DMS53 treated with DMSO at 0.1 percent for 48 hours (cell line): ENCODE results near the gene MBD5.

ENCODE experiments used
- DNase-seq: peaks from one replicate; lab custom pipeline; 2025; ENCODE audit not compliant: unreplicated experiment; lab: John Stamatoyannopoulos, UW

Gene MBD5

GRCh38 chr2:148108385-148108784 lies 87.5 kb downstream of the MBD5 start:
- no peak for DNase-seq

- no peak for DNase-seq
Observed at GRCh38 chr2:148110184-148110583, 89.3 kb downstream of the MBD5 start.

- DNase-seq, result no peak
Observed at GRCh38 chr2:148122788-148123187, 101.9 kb downstream of the MBD5 start.

- DNase-seq, result no peak
Observed at GRCh38 chr2:148124271-148124670, 103.4 kb downstream of the MBD5 start.

- DNase-seq, result no peak
Observed at GRCh38 chr2:148130581-148130980, 109.7 kb downstream of the MBD5 start.

GRCh38 chr2:148132412-148132811 lies 111.5 kb downstream of the MBD5 start:
- no peak for DNase-seq

- DNase-seq, result no peak
Observed at GRCh38 chr2:148135705-148136104, 114.8 kb downstream of the MBD5 start.

GRCh38 chr2:148136441-148136840 lies 115.5 kb downstream of the MBD5 start:
- DNase-seq, result no peak

- DNase-seq, result no peak
Observed at GRCh38 chr2:148161909-148162435, 141.1 kb downstream of the MBD5 start.

- DNase-seq, result no peak
Observed at GRCh38 chr2:148162871-148163270, 142.0 kb downstream of the MBD5 start.

GRCh38 chr2:148165975-148166374 lies 145.1 kb downstream of the MBD5 start:
- no peak for DNase-seq

- DNase-seq, result no peak
Observed at GRCh38 chr2:148167241-148167766, 146.4 kb downstream of the MBD5 start.

- DNase-seq, result no peak
Observed at GRCh38 chr2:148167855-148168254, 147.0 kb downstream of the MBD5 start.

GRCh38 chr2:148172131-148172753 lies 151.4 kb downstream of the MBD5 start:
- no peak for DNase-seq

GRCh38 chr2:148173168-148173567 lies 152.3 kb downstream of the MBD5 start:
- DNase-seq, result no peak

GRCh38 chr2:148177559-148177958 lies 156.7 kb downstream of the MBD5 start:
- no peak for DNase-seq

GRCh38 chr2:148179724-148180123 lies 158.8 kb downstream of the MBD5 start:
- no peak for DNase-seq

- no peak for DNase-seq
Observed at GRCh38 chr2:148184976-148185375, 164.1 kb downstream of the MBD5 start.

GRCh38 chr2:148194882-148195281 lies 174.0 kb downstream of the MBD5 start:
- DNase-seq, result no peak

GRCh38 chr2:148201075-148202004 lies 180.4 kb downstream of the MBD5 start:
- DNase-seq, result no peak

GRCh38 chr2:148202237-148202636 lies 181.3 kb downstream of the MBD5 start:
- DNase-seq, result no peak

GRCh38 chr2:148207111-148207510 lies 186.2 kb downstream of the MBD5 start:
- DNase-seq, result no peak
